Measurements from ENCODE around the gene EIF4A2.

Gene EIF4A2

GRCh38 chr3:186775999-186776398 lies 7.4 kb upstream of the EIF4A2 start:
- H4K20me1 ChIP-seq (ENCODE audit: insufficient read depth, low read length, poor library complexity, severe bottlenecking), result no peaks in the 10 kb centered on the region
- H3K9me3 ChIP-seq (ENCODE audit: insufficient read depth, low read depth, low read length), result no peaks in the 10 kb centered on the region
- peaks cover 20% of the 10 kb centered on the region for H3K4me1 ChIP-seq (ENCODE audit: insufficient read depth, low read length, poor library complexity, severe bottlenecking)
- no peak overlapping the region for H3K4me2 ChIP-seq (ENCODE audit: low read depth, low read length, poor library complexity, severe bottlenecking)
- H3K9me2 ChIP-seq (replicated peaks; ENCODE audit: low read depth, low read length), result no peaks in the 10 kb centered on the region
- no peaks in the 10 kb centered on the region for H3K36me3 ChIP-seq (ENCODE audit: insufficient read depth, low read length)
- no peak for TF ChIP-seq EZH2phosphoT487 (IDR thresholded peaks at IDR 0.05; ENCODE audit: borderline replicate concordance)
- TF ChIP-seq CTCF (conservative IDR thresholded peaks at IDR 0.05; ENCODE audit: low read length), result peak; percentile 19; the same call in 1 of the 2 replicates
- no peak overlapping the region for H3K9ac ChIP-seq (ENCODE audit: low read depth, low read length, poor library complexity, severe bottlenecking)
- no peaks in the 10 kb centered on the region for H3F3A ChIP-seq (ENCODE audit: low read depth)
- H2AFZ ChIP-seq (ENCODE audit: low read length), result no peak overlapping the region
- no peak overlapping the region for H3K4me3 ChIP-seq (ENCODE audit: low read length, poor library complexity, severe bottlenecking)
- no peaks in the 10 kb centered on the region for H3K27me3 ChIP-seq (ENCODE audit: insufficient read depth, low read length, poor library complexity, severe bottlenecking)
- H3K79me2 ChIP-seq (ENCODE audit: insufficient read depth, low read length), result no peaks in the 10 kb centered on the region

GRCh38 chr3:186779204-186779603 lies 4.2 kb upstream of the EIF4A2 start:
- Histone ChIP-seq H3F3A (ENCODE audit: low read depth) (0 out of 2 replicates have a peak, but pooled peaks cover 3% of the 10 kb centered on the region), H3K4me1 (ENCODE audit: insufficient read depth, low read length, poor library complexity, severe bottlenecking) (no peaks in the 10 kb centered on the region), H3K79me2 (ENCODE audit: insufficient read depth, low read length) (peaks cover 16% of the 10 kb centered on the region), H4K20me1 (ENCODE audit: insufficient read depth, low read length, poor library complexity, severe bottlenecking) (peaks cover 8% of the 10 kb centered on the region), H3K36me3 (ENCODE audit: insufficient read depth, low read length) (peaks cover 6% of the 10 kb centered on the region), H3K4me3 (ENCODE audit: low read length, poor library complexity, severe bottlenecking) (no peak overlapping the region), H3K9ac (ENCODE audit: low read depth, low read length, poor library complexity, severe bottlenecking) (no peak overlapping the region), H2AFZ (ENCODE audit: low read length) (no peak overlapping the region), H3K9me3 (ENCODE audit: insufficient read depth, low read depth, low read length) (no peaks in the 10 kb centered on the region), H3K9me2 (replicated peaks; ENCODE audit: low read depth, low read length) (no peaks in the 10 kb centered on the region), H3K27me3 (ENCODE audit: insufficient read depth, low read length, poor library complexity, severe bottlenecking) (peaks cover 8% of the 10 kb centered on the region), H3K4me2 (ENCODE audit: low read depth, low read length, poor library complexity, severe bottlenecking) (no peak overlapping the region)
- TF ChIP-seq EZH2phosphoT487 (IDR thresholded peaks at IDR 0.05; ENCODE audit: borderline replicate concordance), result no peak

- Histone ChIP-seq H3K4me3 (ENCODE audit: low read length, poor library complexity, severe bottlenecking) (peak overlapping the region; percentile 83), H2AFZ (ENCODE audit: low read length) (peak overlapping the region; percentile 92), H3K9ac (ENCODE audit: low read depth, low read length, poor library complexity, severe bottlenecking) (peak overlapping the region; percentile 100)
These were observed 777 bp upstream of the EIF4A2 start for GRCh38 chr3:186782542-186783057.

More at GRCh38 chr3:186782542-186783057, 777 bp upstream of the EIF4A2 start:
- Histone ChIP-seq H3K79me2 (ENCODE audit: insufficient read depth, low read length) (peaks cover 50% of the 10 kb centered on the region), H3K9me2 (replicated peaks; ENCODE audit: low read depth, low read length) (no peaks in the 10 kb centered on the region), H3K27me3 (ENCODE audit: insufficient read depth, low read length, poor library complexity, severe bottlenecking) (peaks cover 17% of the 10 kb centered on the region), H3F3A (ENCODE audit: low read depth) (peaks cover 6% of the 10 kb centered on the region; the same call in 1 of the 2 replicates), H3K36me3 (ENCODE audit: insufficient read depth, low read length) (peaks cover 40% of the 10 kb centered on the region), H3K4me2 (ENCODE audit: low read depth, low read length, poor library complexity, severe bottlenecking) (peak overlapping the region; percentile 98), H4K20me1 (ENCODE audit: insufficient read depth, low read length, poor library complexity, severe bottlenecking) (peaks cover 42% of the 10 kb centered on the region), H3K9me3 (ENCODE audit: insufficient read depth, low read depth, low read length) (no peaks in the 10 kb centered on the region), H3K4me1 (ENCODE audit: insufficient read depth, low read length, poor library complexity, severe bottlenecking) (peaks cover 27% of the 10 kb centered on the region)
- TF ChIP-seq EZH2phosphoT487 (IDR thresholded peaks at IDR 0.05; ENCODE audit: borderline replicate concordance) (no peak), CTCF (conservative IDR thresholded peaks at IDR 0.05; ENCODE audit: low read length) (no peak)
